ENCODE measurements around the gene ALOXE3.

ALOXE3 gene

GRCh38 chr17:8117980-8118768 is at the start of gene ALOXE3:
Gene ALOXE3, minus strand, starts transcription at chr17:8118514. Its CDS starts 524 bp downstream, at chr17:8117990.
- peaks cover 35% of the 10 kb centered on the region for H3K4me1 ChIP-seq (ENCODE audit: insufficient read depth, low read length)
- peaks cover 36 to 78% of the 10 kb centered on the region in 2 donors for H3K27me3 ChIP-seq (ENCODE audit: control insufficient read depth in 1 of 2, insufficient read depth in 2 of 2, low read length in 2 of 2)
- peak within 1 kb of the TSS; percentile 59 for H3K27ac ChIP-seq (ENCODE audit: low read depth, low read length)
- peak within 1 kb of the TSS; percentile 50 to 89 for H3K4me3 ChIP-seq (ENCODE audit: low read depth in 1 of 2, low read length in 2 of 2)
- H3K36me3 ChIP-seq (ENCODE audit: insufficient read depth, low read length) = no peaks in the 10 kb centered on the region
- no peaks in the 10 kb centered on the region for H3K9me3 ChIP-seq (ENCODE audit: low read length)
- H3K9ac ChIP-seq (ENCODE audit: low read length) = peak within 1 kb of the TSS; percentile 31

GRCh38 chr17:8167526-8167925 is 49.2 kb upstream of the ALOXE3 start:
- Histone ChIP-seq H3K27me3 (ENCODE audit: control insufficient read depth in 1 of 2, insufficient read depth in 2 of 2, low read length in 2 of 2) (no peaks in the 10 kb centered on the region), H3K9ac (ENCODE audit: low read length) (no peak overlapping the region), H3K4me3 (ENCODE audit: low read depth in 1 of 2, low read length in 2 of 2) (no peak overlapping the region), H3K36me3 (ENCODE audit: insufficient read depth, low read length) (no peaks in the 10 kb centered on the region), H3K27ac (ENCODE audit: low read depth, low read length) (no peak overlapping the region), H3K4me1 (ENCODE audit: insufficient read depth, low read length) (peaks cover 19% of the 10 kb centered on the region), H3K9me3 (ENCODE audit: low read length) (no peaks in the 10 kb centered on the region)

- no peak overlapping the region for H3K27ac ChIP-seq (ENCODE audit: low read depth, low read length)
- H3K4me1 ChIP-seq (ENCODE audit: insufficient read depth, low read length) = peaks cover 19% of the 10 kb centered on the region
- H3K9me3 ChIP-seq (ENCODE audit: low read length) = no peaks in the 10 kb centered on the region
- no peak overlapping the region for H3K4me3 ChIP-seq (ENCODE audit: low read depth in 1 of 2, low read length in 2 of 2)
- H3K9ac ChIP-seq (ENCODE audit: low read length) = no peak overlapping the region
- H3K27me3 ChIP-seq (ENCODE audit: control insufficient read depth in 1 of 2, insufficient read depth in 2 of 2, low read length in 2 of 2) = no peaks in the 10 kb centered on the region
- H3K36me3 ChIP-seq (ENCODE audit: insufficient read depth, low read length) = no peaks in the 10 kb centered on the region
These were observed 48.4 kb upstream of the ALOXE3 start for GRCh38 chr17:8166731-8167130.

GRCh38 chr17:8164815-8165131 is 46.5 kb upstream of the ALOXE3 start:
- H3K27me3 ChIP-seq (ENCODE audit: control insufficient read depth in 1 of 2, insufficient read depth in 2 of 2, low read length in 2 of 2) = no peaks in the 10 kb centered on the region
- H3K9ac ChIP-seq (ENCODE audit: low read length) = peak overlapping the region; percentile 68
- peak overlapping the region; percentile 96 for H3K27ac ChIP-seq (ENCODE audit: low read depth, low read length)
- peaks cover 18% of the 10 kb centered on the region for H3K36me3 ChIP-seq (ENCODE audit: insufficient read depth, low read length)
- peaks cover 32% of the 10 kb centered on the region for H3K4me1 ChIP-seq (ENCODE audit: insufficient read depth, low read length)
- H3K4me3 ChIP-seq (ENCODE audit: low read depth in 1 of 2, low read length in 2 of 2) = no peak overlapping the region
- no peaks in the 10 kb centered on the region for H3K9me3 ChIP-seq (ENCODE audit: low read length)

- H3K27me3 ChIP-seq (ENCODE audit: control insufficient read depth in 1 of 2, insufficient read depth in 2 of 2, low read length in 2 of 2) = no peaks in the 10 kb centered on the region
- H3K4me3 ChIP-seq (ENCODE audit: low read depth in 1 of 2, low read length in 2 of 2) = no peak overlapping the region
- peaks cover 24% of the 10 kb centered on the region for H3K36me3 ChIP-seq (ENCODE audit: insufficient read depth, low read length)
- H3K27ac ChIP-seq (ENCODE audit: low read depth, low read length) = peak overlapping the region; percentile 96
- H3K9ac ChIP-seq (ENCODE audit: low read length) = peak overlapping the region; percentile 68
- H3K4me1 ChIP-seq (ENCODE audit: insufficient read depth, low read length) = peaks cover 37% of the 10 kb centered on the region
- H3K9me3 ChIP-seq (ENCODE audit: low read length) = no peaks in the 10 kb centered on the region
These were observed 45.9 kb upstream of the ALOXE3 start for GRCh38 chr17:8163978-8164814.

DNA sequence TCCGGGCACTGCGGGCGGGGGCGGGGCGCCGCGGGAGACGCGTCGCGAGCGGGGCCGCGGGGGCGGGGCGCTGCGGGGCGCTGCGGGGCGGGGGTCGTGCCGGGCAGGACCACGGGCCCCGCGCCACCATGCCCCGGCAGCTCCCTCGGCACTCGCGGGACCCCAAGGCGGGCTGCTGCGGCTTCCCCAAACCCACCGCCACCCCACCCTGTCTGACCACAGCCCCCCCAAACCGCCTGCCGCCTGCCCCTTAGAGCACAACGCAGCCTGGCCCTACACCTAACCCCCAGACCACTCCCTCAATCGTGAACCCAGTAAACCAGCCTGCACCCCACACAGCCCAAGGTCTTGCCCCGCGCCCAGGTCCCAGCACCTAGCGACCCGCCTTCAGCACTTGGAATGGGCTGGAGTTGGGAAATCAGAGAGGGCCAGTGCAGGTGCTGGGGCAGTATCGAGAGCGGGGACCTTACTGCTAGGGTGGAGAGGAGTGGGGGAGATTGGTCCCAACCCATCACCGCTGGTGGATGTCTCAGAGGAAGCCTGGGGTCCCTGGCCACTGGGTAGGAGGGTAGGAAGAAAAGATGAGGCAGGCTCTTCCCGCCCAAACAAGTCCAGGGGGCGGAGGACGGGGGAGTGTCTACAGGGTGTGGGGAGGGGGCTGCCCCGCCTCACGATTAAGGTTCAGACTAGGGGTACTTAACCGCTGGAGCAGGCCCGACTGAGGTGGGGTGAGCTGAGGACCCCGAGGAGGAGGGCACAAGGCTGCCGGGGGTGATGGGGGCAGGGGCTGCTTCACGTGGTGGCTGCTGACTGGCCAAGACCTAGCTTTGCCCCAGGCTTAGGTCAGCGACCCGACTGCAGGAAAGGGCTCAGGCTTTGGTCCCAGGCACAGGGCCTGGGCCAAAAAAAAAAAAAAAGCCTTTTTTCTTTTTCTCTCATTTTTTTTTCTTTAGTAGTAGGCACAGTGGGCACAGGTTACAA is 45.0 kb upstream of the ALOXE3 start:
- H3K27ac ChIP-seq (ENCODE audit: low read depth, low read length) = peak overlapping the region; percentile 96
- peak overlapping the region; percentile 59 to 73 for H3K4me3 ChIP-seq (ENCODE audit: low read depth in 1 of 2, low read length in 2 of 2)
- peaks cover 41% of the 10 kb centered on the region for H3K4me1 ChIP-seq (ENCODE audit: insufficient read depth, low read length)
- H3K9ac ChIP-seq (ENCODE audit: low read length) = peak overlapping the region; percentile 68
- peaks cover 24% of the 10 kb centered on the region for H3K36me3 ChIP-seq (ENCODE audit: insufficient read depth, low read length)
- H3K9me3 ChIP-seq (ENCODE audit: low read length) = no peaks in the 10 kb centered on the region
- no peaks in the 10 kb centered on the region for H3K27me3 ChIP-seq (ENCODE audit: control insufficient read depth in 1 of 2, insufficient read depth in 2 of 2, low read length in 2 of 2)

GRCh38 chr17:8162233-8162996 is 44.1 kb upstream of the ALOXE3 start, which contains the start of gene VAMP2:
Gene VAMP2, minus strand, starts transcription at chr17:8162948. Its CDS starts 69 bp downstream, at chr17:8162879.
- peaks cover 44% of the 10 kb centered on the region for H3K4me1 ChIP-seq (ENCODE audit: insufficient read depth, low read length)
- H3K4me3 ChIP-seq (ENCODE audit: low read depth in 1 of 2, low read length in 2 of 2) = peak within 1 kb of the TSS; percentile 82 to 99
- H3K9me3 ChIP-seq (ENCODE audit: low read length) = no peaks in the 10 kb centered on the region
- peaks cover 24% of the 10 kb centered on the region for H3K36me3 ChIP-seq (ENCODE audit: insufficient read depth, low read length)
- H3K27me3 ChIP-seq (ENCODE audit: control insufficient read depth in 1 of 2, insufficient read depth in 2 of 2, low read length in 2 of 2) = no peaks in the 10 kb centered on the region
- H3K9ac ChIP-seq (ENCODE audit: low read length) = peak within 1 kb of the TSS; percentile 95
- peak within 1 kb of the TSS; percentile 96 for H3K27ac ChIP-seq (ENCODE audit: low read depth, low read length)

- H3K4me1 ChIP-seq (ENCODE audit: insufficient read depth, low read length) = peaks cover 50% of the 10 kb centered on the region
- H3K27ac ChIP-seq (ENCODE audit: low read depth, low read length) = peak overlapping the region; percentile 93
- peak overlapping the region; percentile 95 for H3K9ac ChIP-seq (ENCODE audit: low read length)
- H3K27me3 ChIP-seq (ENCODE audit: control insufficient read depth in 1 of 2, insufficient read depth in 2 of 2, low read length in 2 of 2) = no peaks in the 10 kb centered on the region
- no peaks in the 10 kb centered on the region for H3K9me3 ChIP-seq (ENCODE audit: low read length)
- H3K4me3 ChIP-seq (ENCODE audit: low read depth in 1 of 2, low read length in 2 of 2) = peak overlapping the region; percentile 82 to 99
- peaks cover 24% of the 10 kb centered on the region for H3K36me3 ChIP-seq (ENCODE audit: insufficient read depth, low read length)
These were observed 43.2 kb upstream of the ALOXE3 start for GRCh38 chr17:8161289-8162232.

DNA sequence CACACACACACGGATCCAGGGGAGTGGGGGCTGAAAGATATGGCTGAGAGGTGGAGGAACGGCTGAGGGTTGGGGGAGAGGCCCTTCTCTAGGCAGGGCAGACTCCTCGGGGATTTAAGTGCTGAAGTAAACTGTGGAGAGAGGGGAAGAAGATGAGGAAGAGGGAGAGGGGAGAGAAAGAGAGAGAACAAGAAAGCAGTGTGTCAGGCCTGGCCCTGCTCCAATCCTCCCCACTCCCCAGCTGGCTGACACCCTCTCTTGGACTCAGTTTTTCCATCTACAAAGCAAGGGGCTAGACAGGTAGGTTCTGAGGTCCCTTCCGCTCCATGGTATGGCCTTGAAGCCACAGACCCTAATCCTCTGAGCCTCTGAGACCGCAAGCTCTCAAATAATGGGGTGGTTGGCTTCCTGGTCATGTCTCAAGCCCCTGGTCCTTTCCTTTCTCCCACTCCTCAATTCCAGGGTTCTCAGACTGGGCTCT is 42.5 kb upstream of the ALOXE3 start:
- H3K4me3 ChIP-seq (ENCODE audit: low read depth in 1 of 2, low read length in 2 of 2) = peak overlapping the region in 1 of 2 donors; percentile 82

More for the DNA sequence above, 42.5 kb upstream of the ALOXE3 start:
- H3K27me3 ChIP-seq (ENCODE audit: control insufficient read depth in 1 of 2, insufficient read depth in 2 of 2, low read length in 2 of 2) = no peaks in the 10 kb centered on the region
- H3K27ac ChIP-seq (ENCODE audit: low read depth, low read length) = peak overlapping the region; percentile 93
- H3K9ac ChIP-seq (ENCODE audit: low read length) = peak overlapping the region; percentile 95
- no peaks in the 10 kb centered on the region for H3K9me3 ChIP-seq (ENCODE audit: low read length)
- H3K4me1 ChIP-seq (ENCODE audit: insufficient read depth, low read length) = peaks cover 50% of the 10 kb centered on the region
- H3K36me3 ChIP-seq (ENCODE audit: insufficient read depth, low read length) = peaks cover 24% of the 10 kb centered on the region
